ENCODE data around the gene BCAR3. TPM values are rescaled to one million over a fixed set of nuclear protein-coding genes. Genes with fewer than 3 reads are reported as not detected.

Gene BCAR3
- total RNA-seq, 1 donor from 2014 or later = 22.8 TPM

DNA sequence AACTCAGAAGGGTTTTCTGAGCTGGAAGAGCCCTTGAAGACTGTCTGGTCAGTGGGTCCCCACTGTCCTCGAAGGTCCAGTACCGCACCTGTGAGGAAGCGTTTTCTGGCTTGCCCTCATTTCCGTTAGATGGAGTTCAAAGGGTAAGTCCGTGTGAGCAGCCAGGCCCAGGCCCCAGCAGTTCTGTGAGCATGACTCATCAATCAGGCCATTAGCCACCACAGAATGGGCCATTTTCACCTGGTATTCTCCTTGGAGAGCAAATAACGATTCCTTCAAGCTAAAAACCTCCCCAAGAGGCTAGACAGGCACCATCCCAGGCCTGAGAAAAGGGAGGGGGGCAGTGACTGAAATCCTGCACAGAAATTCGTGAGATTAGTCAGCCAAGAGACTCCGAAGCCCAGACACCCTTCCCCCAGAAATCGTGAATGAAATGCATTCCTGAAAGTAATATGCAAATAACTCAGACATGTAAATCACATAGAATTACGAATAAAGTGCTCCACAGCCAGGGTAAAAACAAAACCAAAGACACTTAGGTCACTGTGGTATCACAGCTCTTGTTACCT, 66.0 kb downstream of the BCAR3 start:
- TF ChIP-seq POLR2AphosphoS5 (IDR thresholded peaks at IDR 0.05; ENCODE audit: insufficient read depth in 1 of 2, low read depth in 1 of 2) (no peak), POLR2A (IDR thresholded peaks at IDR 0.05) (no peak)
- TF ChIP-seq, protein P1, sequence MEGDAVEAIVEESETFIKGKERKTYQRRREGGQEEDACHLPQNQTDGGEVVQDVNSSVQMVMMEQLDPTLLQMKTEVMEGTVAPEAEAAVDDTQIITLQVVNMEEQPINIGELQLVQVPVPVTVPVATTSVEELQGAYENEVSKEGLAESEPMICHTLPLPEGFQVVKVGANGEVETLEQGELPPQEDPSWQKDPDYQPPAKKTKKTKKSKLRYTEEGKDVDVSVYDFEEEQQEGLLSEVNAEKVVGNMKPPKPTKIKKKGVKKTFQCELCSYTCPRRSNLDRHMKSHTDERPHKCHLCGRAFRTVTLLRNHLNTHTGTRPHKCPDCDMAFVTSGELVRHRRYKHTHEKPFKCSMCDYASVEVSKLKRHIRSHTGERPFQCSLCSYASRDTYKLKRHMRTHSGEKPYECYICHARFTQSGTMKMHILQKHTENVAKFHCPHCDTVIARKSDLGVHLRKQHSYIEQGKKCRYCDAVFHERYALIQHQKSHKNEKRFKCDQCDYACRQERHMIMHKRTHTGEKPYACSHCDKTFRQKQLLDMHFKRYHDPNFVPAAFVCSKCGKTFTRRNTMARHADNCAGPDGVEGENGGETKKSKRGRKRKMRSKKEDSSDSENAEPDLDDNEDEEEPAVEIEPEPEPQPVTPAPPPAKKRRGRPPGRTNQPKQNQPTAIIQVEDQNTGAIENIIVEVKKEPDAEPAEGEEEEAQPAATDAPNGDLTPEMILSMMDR (IDR thresholded peaks at IDR 0.05) = no peak
- Histone ChIP-seq H3K4me3 (no peak overlapping the region), H3K27ac (peak overlapping the region; percentile 74), H3K36me3 (no peaks in the 10 kb centered on the region), H3K9me3 (no peaks in the 10 kb centered on the region), H3K4me1 (peaks cover 55% of the 10 kb centered on the region), H3K27me3 (no peaks in the 10 kb centered on the region)
- intact Hi-C loops (cut with DNase I) = no loop called here
- DNase-seq (ENCODE audit: extremely low spot score in 2 of 2) = no peak

DNA sequence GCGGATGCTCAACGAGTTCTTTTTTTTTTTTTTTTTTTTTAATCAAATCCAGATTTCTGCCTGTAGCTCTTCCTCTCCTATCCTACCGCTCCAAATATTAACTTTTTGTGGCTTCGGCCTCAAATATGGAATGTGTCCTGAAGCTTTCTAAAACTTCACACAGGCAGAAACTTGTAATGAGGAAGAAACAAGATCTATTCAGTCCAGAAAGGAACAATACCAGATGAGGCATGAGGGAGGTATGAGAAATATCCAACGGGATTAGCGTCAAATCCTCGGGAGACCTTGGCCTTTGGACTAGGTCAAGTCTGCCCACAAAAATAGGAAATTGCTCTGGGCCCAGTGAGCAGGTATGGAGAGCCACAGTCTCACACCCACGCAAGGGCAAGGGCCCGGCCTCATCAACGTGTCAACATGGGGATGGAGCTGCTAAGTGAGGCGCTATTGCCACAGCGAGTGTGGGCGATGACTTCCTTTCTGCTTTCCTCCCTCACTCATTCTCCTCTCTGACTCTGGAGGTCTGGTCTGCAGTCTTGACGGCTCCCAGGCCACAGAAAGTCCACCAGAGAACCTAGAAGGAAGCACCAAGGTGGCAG, 66.6 kb downstream of the BCAR3 start:
- Histone ChIP-seq H3K36me3 (no peaks in the 10 kb centered on the region), H3K27me3 (no peaks in the 10 kb centered on the region), H3K4me3 (no peak overlapping the region), H3K9me3 (no peaks in the 10 kb centered on the region), H3K27ac (peak overlapping the region; percentile 74), H3K4me1 (peaks cover 52% of the 10 kb centered on the region)
- TF ChIP-seq, protein P1 (IDR thresholded peaks at IDR 0.05) = no peak
- peak in 1 of 2 donors; percentile 61 for TF ChIP-seq POLR2AphosphoS5 (IDR thresholded peaks at IDR 0.05; ENCODE audit: insufficient read depth in 1 of 2, low read depth in 1 of 2)
- intact Hi-C loops (cut with DNase I) = no loop called here
- DNase-seq (ENCODE audit: extremely low spot score in 2 of 2) = no peak

DNA sequence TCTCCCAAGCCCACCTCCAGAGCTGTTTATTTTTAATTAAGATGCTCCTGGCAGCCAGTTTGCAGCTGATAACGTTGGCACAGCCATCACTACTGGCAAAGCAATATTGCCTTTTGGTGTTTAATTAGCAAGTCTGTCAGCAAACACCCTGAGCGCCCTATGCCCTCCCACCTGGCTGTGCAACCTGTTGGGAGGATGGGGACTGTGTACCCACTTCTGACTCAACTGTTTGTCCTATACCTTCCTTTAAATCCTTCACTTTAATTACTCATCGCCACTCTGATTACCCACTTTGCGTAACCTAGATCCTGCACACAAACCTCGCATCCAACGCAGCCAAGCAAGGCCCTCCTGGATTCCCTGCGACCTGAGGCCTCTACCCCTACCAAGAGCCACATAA, 67.1 kb downstream of the BCAR3 start:
- DNase-seq (ENCODE audit: extremely low spot score in 2 of 2) = no peak
- Histone ChIP-seq H3K27me3 (no peaks in the 10 kb centered on the region), H3K27ac (peak overlapping the region; percentile 74), H3K36me3 (no peaks in the 10 kb centered on the region), H3K9me3 (no peaks in the 10 kb centered on the region), H3K4me1 (peaks cover 47% of the 10 kb centered on the region), H3K4me3 (no peak overlapping the region)
- no peak for TF ChIP-seq POLR2AphosphoS5 (IDR thresholded peaks at IDR 0.05; ENCODE audit: insufficient read depth in 1 of 2, low read depth in 1 of 2)
- no peak for TF ChIP-seq POLR2A (IDR thresholded peaks at IDR 0.05)
- TF ChIP-seq, protein P1 (IDR thresholded peaks at IDR 0.05) = no peak
- intact Hi-C loops (cut with DNase I) = no loop called here

DNA sequence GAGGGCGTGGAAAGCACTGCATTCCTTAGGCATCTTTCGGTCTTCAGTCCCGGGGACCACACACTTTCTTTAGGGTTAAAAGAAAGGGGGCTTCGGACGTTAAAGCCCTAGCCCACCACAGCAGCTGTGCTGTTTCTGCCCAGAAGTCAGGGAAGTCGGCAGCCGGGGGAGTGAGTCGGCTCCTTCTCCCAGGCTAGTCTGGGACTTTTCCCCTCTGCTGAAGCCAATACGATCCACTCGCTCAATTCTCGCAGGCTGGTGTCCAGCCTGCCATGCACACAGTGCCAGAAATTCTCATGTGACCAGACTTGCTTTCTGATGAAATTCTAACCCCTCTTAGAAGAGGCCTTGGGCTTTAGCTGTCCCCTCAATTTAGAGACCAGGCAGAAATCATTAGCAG, 67.7 kb downstream of the BCAR3 start:
- DNase-seq (ENCODE audit: extremely low spot score in 2 of 2) = no peak
- no peaks in the 10 kb centered on the region for H3K27me3 ChIP-seq
- H3K4me1 ChIP-seq = peaks cover 49% of the 10 kb centered on the region
- intact Hi-C loops (cut with DNase I) = no loop called here
- H3K36me3 ChIP-seq = no peaks in the 10 kb centered on the region
- H3K9me3 ChIP-seq = no peaks in the 10 kb centered on the region
- peak overlapping the region; percentile 74 for H3K27ac ChIP-seq
- peak overlapping the region; percentile 29 to 36 for H3K4me3 ChIP-seq
- TF ChIP-seq POLR2A (IDR thresholded peaks at IDR 0.05) = no peak
- TF ChIP-seq, protein P1 (IDR thresholded peaks at IDR 0.05) = no peak
- TF ChIP-seq POLR2AphosphoS5 (IDR thresholded peaks at IDR 0.05; ENCODE audit: insufficient read depth in 1 of 2, low read depth in 1 of 2) = peak; percentile 13 to 55

DNA sequence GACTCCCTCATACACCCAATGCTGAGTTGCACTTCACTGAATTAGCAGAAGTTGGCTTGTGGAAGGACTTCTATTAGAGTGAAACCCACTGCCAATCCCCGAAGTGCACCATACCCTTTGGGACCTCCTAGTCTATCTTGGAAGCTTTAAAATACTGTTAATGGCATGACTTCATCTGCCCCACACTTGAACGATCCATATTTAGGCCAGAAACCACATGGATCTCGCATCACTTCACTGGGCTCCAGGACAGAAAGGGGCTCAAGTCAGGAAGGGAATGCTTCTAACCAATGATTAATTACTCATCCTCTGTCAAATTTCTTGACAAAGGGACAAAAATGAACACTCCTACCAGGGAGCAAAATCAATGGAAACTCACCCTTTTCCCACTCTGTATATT, 69.1 kb downstream of the BCAR3 start:
- peak overlapping the region in 1 of 2 donors; percentile 36 for H3K4me3 ChIP-seq
- H3K27ac ChIP-seq = peak overlapping the region; percentile 74
- no peaks in the 10 kb centered on the region for H3K36me3 ChIP-seq
- no peak for DNase-seq (ENCODE audit: extremely low spot score in 2 of 2)
- no peaks in the 10 kb centered on the region for H3K9me3 ChIP-seq
- intact Hi-C loops (cut with DNase I) = no loop called here
- TF ChIP-seq, protein P1 (IDR thresholded peaks at IDR 0.05) = no peak
- TF ChIP-seq POLR2A (IDR thresholded peaks at IDR 0.05) (no peak), POLR2AphosphoS5 (IDR thresholded peaks at IDR 0.05; ENCODE audit: insufficient read depth in 1 of 2, low read depth in 1 of 2) (no peak)
- H3K4me1 ChIP-seq = peaks cover 54% of the 10 kb centered on the region
- H3K27me3 ChIP-seq = no peaks in the 10 kb centered on the region

All from vagina (tissue), 2 donors.